MV-4-11 (cell line): Measurements from ENCODE around the gene SDF4.

Experiments
- DNase-seq: peaks from one replicate; lab custom pipeline; 2025; lab: John Stamatoyannopoulos, UW

SDF4 gene

GRCh38 chr1:1228596-1229321 is 3.0 kb downstream of the SDF4 start:
- no peak for DNase-seq

GRCh38 chr1:1228187-1228586 is 3.6 kb downstream of the SDF4 start:
- no peak for DNase-seq

GRCh38 chr1:1227386-1227785 is 4.4 kb downstream of the SDF4 start:
- no peak for DNase-seq

GRCh38 chr1:1226566-1227362 is 5.0 kb downstream of the SDF4 start:
- no peak for DNase-seq

- no peak for DNase-seq
Measured at GRCh38 chr1:1225913-1226312, 5.9 kb downstream of the SDF4 start.

- DNase-seq: no peak
Measured at GRCh38 chr1:1225238-1225845, 6.5 kb downstream of the SDF4 start.

GRCh38 chr1:1223891-1224290 is 7.9 kb downstream of the SDF4 start:
- DNase-seq: no peak

GRCh38 chr1:1223321-1223720 is 8.5 kb downstream of the SDF4 start:
- DNase-seq: no peak

GRCh38 chr1:1222575-1223225 is 9.1 kb downstream of the SDF4 start:
- DNase-seq: no peak

- DNase-seq: no peak
Measured at GRCh38 chr1:1221887-1222574, 9.8 kb downstream of the SDF4 start.

GRCh38 chr1:1220197-1220596 is 11.6 kb downstream of the SDF4 start:
- DNase-seq: no peak

- DNase-seq: no peak
Measured at GRCh38 chr1:1219341-1219740, 12.5 kb downstream of the SDF4 start.

- no peak for DNase-seq
Measured at GRCh38 chr1:1218524-1219200, 13.1 kb downstream of the SDF4 start.

- DNase-seq: no peak
Measured at GRCh38 chr1:1217621-1218523, 13.9 kb downstream of the SDF4 start.

- no peak for DNase-seq
Measured at GRCh38 chr1:1216770-1217620, 14.8 kb downstream of the SDF4 start.

GRCh38 chr1:1215881-1216605 is 15.8 kb downstream of the SDF4 start:
- DNase-seq: no peak

- DNase-seq: no peak
Measured at GRCh38 chr1:1215080-1215676, 16.6 kb downstream of the SDF4 start.
